ENCODE measurements around the gene HOXD3.

The HOXD3 gene

DNA sequence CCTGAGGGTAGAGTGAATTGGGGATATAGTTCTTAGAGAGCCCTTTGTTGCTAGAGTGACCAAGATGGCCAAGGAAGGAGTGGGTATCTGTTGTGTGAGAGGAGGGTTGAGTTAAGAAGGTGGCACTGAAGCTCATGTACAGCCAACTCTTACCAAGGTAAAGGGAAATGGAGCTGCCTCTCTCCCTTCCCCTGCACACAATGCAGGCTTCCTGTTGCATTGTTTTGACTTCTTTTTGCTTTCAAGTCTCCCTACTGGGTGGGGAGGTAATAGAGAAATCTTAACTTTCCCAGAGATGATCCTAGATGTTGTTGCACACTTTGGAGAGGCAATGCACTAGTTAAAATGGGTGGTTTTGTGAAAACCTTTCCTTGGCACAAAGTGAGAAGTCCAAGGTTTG lies 55.2 kb downstream of the HOXD3 start:
- DNase-seq (ENCODE audit: low spot score), result no peak

DNA sequence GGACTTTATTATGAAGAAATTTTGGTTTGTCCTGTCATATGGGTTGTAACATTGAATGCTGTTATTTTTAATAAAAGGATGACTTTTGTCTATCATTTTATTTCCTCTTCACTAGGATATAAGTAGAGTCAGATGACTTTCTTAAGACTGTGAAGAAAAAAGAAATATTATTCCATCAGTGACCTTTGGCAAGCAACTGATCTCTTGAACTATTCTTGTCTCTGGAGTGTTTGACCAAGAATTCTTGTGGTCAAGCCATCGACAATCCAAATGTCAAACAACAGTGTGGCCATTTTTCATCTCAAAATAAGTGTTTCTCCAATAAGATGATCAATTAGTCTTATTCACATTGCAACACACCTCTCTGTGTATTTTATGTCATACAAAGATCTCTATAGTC lies 56.3 kb downstream of the HOXD3 start:
- no peak for DNase-seq (ENCODE audit: low spot score)
